Measurements from ENCODE around the gene MYLK. TPM values are rescaled to one million over a fixed set of nuclear protein-coding genes. Genes with fewer than 3 reads are reported as not detected.
A peak's percentile ranks its signal among the peaks of the same experiment; 100 is the strongest.
"Not testable (repeated sequence)": the region's sequence is repeated elsewhere in the genome, so short reads cannot be mapped to it uniquely, and the experiment has no call there.

Gene MYLK
- total RNA-seq, 1 donor from 2014 or later = 10.1 TPM

DNA sequence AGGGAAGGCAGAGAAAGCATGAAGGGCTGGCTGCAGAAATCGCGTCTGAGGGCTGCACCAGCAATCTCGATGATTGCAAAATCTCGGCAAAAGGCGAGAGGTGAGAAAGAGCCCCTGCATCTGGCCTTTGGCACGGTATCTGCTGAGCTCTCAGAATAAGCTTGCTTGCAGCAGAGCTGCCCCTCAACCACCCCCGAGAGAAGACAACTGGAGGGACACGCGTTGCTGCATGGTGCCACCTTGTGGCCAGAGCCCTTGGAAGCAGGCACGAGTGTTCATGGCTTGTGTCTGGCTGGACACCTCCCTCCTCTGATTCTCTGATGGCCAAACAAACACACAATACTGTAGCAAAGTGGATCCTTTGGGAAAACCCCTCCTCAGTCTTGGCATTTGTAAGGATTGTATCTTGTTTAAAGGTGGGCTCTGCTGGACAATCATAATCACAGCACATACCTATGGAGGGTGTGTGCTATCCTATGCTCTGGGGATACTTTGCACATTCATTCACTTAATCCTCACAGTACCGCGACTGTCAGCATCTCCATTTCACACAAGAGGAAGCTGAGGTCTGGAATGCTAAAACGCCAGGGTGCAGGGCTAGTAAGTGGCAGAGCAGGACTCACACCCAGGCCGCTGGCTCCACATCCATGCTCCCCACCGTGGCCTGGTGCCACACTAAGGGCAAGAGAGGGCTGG, 164.9 kb downstream of the MYLK start:
- DNase-seq (ENCODE audit: missing footprints) (peak; percentile 81), ATAC-seq (peak; percentile 78)
- intact Hi-C loops (cut with DNase I) = loop anchor here (1.0 kb wide), 1 partner anchor 67 kb away; no protein-coding TSS in a partner anchor

DNA sequence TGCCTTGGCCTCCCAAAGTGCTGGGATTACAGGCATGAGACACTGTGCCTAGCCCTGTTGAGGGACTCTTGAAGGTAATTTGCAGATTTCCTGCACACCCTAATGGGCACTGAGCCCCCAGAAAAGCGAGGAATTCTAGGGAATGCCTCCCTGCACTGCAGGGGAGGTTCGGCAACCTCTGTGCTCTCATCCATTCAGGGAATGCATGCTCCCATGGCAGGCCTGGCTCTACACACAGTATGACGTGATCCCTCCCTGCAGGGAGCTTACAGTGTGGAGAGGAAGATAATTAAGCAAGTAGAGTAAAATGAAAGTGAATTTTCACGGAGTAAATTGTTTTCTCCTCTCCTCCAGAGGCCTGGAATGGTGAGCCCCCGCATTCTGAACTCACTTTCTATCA, 166.0 kb downstream of the MYLK start:
- intact Hi-C loops (cut with DNase I) = no loop called here
- DNase-seq (ENCODE audit: missing footprints) (no peak), ATAC-seq (no peak)

DNA sequence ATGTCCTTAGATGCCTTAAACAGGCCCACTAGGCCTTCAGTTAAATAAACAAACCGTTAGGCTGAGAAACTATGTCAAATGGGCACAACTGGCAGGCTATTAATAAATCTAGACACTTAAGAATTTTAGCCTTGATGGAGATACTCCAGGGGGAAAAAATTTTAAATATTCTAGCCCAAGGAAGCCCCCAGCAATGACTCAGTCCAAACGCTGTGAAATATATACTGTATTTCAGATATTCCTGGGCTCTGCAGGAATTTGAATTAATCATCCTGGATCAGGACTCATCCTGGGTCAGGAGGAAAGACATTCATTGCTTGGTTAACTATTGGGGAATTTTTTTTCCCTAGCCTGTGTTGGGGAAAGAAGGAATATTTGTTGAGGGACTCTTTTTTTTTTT, 166.7 kb downstream of the MYLK start:
- ATAC-seq; intact Hi-C loops (cut with DNase I); DNase-seq (ENCODE audit: missing footprints): not testable (repeated sequence)

DNA sequence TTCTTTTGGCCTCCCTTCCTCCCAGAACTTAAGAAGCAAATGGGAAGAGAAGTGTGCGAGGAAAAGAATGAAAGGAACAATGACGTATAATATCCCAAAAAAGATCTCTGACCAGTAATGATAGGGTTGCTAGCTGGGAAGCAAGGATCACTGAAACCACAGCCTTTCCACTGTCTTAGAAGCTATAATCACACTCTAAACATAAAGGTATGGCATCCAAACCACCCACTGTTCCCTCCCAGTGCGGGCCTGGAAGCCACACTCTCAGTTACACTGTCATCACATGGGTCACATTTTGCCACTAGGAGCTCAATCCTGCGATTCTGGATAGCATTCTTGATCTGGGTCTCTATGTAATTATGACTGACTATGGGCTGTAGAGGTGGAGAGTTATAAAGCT, 167.7 kb downstream of the MYLK start:
- intact Hi-C loops (cut with DNase I) = no loop called here
- ATAC-seq (no peak), DNase-seq (ENCODE audit: missing footprints) (no peak)

DNA sequence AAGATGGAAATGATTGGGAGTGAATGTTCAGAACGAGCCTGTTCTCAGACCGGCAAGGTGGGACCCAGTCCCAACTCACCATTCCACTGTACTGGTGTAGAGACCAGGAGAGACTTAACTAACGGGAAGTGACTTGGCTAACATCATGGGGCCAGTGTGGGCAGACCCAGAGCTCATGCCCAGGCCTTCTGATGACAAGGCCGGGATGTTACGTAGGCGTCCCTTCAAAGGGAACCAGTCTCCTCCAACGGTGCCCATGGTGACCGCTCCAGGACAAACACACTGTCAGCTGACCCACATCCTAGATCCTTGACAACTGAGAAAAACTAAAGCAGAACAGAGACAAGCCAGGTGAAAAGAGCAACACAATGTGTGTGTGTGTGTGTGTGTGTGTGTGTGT, 170.9 kb downstream of the MYLK start:
- ATAC-seq (peak; percentile 74), DNase-seq (ENCODE audit: missing footprints) (no peak)
- intact Hi-C loops (cut with DNase I) = no loop called here

DNA sequence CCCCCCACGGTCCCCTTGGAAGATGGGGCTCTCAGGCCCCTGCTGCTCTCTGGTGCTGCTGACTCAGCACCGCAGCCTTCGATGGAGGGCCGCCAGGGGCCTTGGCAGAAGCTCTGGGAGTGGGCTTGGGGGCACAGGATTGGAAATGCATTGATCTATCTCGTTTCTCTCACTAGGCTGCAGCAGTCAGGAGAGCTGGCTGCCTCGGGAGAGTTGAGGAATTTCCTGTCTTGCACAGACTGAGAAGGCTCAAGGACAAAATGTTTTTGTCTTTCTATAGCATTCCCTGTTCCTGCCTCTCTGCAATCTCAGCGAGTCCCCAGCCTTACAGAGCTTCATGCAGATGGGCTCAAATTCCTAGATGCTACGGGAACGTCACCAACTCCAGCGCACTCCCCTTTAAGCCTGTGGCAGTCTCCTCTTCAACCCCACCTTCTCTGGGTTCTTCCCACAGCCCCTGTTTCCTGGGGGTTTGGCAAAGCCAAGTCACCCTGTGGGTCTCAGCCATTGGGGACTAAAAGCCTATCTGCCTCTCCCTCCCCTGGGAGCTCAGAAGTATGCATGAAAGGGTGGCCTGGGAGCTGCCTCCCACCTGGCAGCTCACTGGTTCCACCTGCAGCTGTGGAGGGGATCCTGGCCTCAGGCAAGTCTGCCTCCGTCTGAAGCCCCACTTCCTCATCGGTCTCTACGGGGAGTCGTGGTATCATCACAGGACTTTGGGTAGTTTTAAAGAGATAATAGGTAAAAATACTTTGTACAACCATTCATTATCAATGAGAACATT, 171.9 kb downstream of the MYLK start:
- intact Hi-C loops (cut with DNase I) = no loop called here
- ATAC-seq (peak; percentile 31), DNase-seq (ENCODE audit: missing footprints) (no peak)

DNA sequence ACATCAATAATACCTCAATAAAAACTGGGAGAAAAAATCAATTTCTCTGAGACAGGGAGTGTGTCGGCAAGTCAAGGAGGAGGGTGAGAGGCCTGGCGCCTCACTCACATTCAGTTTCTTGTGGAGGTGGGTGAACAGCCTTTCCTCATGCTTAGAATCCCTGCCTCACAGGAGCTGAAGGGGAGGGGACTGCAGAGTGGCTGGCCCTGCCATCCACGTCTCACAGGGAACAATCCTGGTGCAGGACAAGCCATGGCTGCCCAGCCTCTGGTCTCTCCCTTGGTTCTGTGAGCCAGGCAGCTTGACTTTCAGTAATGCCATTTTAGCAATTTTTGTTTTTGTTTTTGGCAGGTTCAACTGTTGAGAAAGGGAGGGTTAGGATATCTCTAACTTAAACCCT, 172.8 kb downstream of the MYLK start:
- ATAC-seq (no peak), DNase-seq (ENCODE audit: missing footprints) (no peak)
- intact Hi-C loops (cut with DNase I) = no loop called here

DNA sequence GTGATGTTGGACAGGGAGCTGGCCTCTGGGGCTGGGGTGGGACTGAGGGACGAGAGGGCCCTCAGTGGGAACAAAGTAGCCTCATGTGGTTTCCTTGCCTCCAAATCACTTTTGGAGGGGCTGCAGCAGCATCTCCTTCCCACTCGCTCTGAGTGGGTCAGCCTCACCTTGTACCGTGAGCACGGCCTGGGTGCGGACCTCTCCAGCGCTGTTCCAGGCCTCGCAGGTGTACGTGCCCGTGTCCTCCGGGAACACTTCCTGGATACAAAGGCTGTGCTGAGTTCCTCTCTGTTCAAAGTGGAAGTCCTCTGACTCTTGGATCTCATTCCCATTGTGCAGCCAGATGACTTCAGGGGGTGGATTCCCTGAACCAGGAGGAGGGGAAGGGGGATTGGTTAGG, 175.6 kb downstream of the MYLK start:
- intact Hi-C loops (cut with DNase I) = no loop called here
- ATAC-seq = no peak

DNA sequence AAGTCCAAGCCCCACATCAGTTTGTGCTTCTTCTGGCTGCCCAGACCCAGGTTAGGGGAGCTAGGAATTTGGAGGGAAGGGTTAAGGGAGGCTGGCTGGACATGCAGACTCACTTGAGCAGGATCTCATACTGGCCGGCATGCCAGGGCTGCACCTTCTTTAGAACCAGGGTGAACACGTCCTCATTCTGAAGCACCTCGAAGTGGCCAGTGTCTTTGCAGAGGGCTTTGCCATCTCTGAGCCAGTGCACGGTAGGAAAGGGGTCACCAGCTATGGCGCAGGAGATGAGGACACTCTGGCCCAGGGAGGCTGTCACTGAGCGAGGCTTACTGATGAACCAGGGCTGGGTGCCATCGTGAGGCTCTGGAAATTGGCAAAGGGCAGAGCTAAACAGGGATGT, 176.5 kb downstream of the MYLK start:
- intact Hi-C loops (cut with DNase I); ATAC-seq; DNase-seq (ENCODE audit: missing footprints): not testable (repeated sequence)

More for the DNA sequence above, 175.6 kb downstream of the MYLK start:
- no peak for DNase-seq (ENCODE audit: missing footprints)

DNA sequence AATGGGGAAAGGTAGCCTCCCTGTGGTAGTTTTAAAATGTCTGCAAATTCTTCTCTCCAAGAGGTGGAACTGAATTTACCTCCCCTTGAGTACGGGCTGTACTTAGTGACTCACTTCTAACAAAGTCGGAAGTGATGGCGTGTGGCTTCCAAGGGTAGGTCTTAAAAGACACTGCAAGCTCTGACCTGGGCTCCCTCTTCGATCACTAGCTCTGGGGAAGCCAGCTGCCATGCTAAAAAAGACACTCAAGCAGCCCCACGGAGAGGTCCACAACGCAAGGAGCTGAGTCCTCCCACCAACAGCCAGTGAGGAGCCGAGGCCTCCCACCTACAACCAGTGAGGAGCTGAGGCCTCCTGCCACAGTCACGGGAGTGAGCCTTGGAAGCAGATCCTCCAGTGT, 177.3 kb downstream of the MYLK start:
- no peak for ATAC-seq
- intact Hi-C loops (cut with DNase I) = no loop called here

DNA sequence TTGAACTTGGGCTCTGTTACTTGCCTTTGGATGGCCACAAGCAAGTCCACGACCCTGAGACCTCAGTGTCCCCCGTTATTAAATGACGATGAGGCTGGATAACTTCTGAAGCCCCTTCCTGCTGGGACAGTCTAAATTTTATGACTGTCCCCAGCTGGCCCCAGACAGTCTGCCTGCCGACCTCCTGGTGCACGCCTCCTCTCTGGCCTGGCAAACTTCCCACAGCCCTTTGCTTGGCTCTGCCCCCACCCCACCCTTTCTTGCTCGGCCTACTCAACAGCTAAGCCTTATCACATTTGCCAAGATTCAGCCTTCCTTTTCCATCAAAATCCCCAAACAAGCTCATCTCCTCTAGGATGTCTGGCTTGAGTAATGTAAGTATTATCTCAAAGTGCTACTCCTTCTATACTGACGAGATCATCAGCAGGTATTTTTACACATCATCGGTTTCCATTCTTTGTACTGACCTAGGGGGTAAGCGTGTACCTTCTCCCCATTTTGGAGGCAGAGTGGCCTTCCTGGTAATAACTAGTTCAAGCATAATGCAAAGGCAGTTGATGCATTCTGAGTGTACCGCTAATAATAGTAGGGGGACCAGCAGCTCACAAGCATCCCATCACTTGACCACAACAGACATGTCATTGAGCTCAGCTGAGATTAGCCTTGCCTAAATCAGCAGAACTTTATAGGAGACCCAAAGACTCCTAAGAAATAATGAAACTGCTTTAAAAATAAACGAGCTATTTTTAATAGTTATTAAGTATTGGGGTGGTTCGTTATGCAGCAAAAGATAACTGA, 178.4 kb downstream of the MYLK start:
- no peak for ATAC-seq
- no peak for DNase-seq (ENCODE audit: missing footprints)
- intact Hi-C loops (cut with DNase I) = no loop called here

More for the DNA sequence above, 177.3 kb downstream of the MYLK start:
- DNase-seq (ENCODE audit: missing footprints) = no peak

DNA sequence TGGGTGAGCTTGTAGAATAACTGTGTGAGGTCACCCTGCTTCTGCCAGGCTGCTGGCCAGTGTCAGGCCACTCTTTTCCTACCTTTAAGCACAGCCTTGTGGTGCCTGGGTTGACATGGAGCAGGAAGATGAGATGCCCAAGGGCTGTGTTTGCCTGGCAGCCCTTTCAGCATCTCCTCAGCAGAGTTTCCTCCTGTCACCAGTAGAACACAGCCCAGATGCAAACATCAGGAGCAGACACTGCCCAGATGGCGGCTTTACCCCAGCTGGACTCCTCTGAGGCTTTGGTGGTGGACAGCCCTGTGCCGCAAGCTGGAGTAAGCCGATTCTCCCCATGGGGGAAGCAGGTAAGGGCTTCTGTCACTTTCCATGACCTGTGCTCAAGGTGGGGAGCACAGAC, 180.5 kb downstream of the MYLK start:
- DNase-seq (ENCODE audit: missing footprints); intact Hi-C loops (cut with DNase I); ATAC-seq: not testable (repeated sequence)

DNA sequence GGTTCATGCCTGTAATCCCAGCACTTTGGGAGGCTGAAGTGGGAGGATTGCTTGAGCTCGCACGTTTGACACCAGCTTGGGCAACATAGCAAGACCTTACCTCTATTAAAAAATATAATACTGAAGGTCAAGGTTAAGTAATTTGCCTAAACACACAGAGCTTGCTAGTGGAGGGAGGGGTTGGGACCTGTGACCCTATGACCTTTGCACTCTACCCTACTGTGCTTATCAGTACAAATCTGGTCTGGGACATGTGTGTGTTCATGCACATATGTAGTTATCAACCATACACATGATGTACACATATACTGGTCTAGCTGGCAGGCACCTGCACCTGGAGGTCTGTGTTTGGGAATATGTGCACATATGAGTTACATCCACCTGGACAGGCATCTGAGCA, 181.4 kb downstream of the MYLK start:
- ATAC-seq (no peak), DNase-seq (ENCODE audit: missing footprints) (no peak)
- intact Hi-C loops (cut with DNase I) = loop anchor here (1.0 kb wide), 1 partner anchor 50 kb away; no protein-coding TSS in a partner anchor

DNA sequence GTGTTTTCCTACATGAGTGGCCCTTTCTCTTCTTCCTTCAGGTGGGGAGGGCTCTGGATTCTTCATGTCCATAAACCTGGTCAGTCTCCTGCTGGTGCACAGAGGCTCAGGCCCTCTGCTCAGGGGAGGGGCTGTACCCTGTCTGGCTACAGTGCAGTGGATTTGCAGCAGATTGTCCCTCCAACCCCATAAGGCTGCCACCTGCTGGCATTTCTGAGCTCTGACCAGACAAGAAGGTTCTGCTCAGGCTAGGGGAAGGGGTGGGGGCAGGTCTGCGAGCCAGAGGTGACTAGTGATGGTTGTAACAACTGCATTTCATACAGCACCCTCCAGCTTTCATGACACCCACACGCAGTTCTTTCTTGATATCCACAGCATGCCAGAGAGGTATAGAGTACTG, 182.1 kb downstream of the MYLK start:
- intact Hi-C loops (cut with DNase I) = loop anchor here (1.0 kb wide), 1 partner anchor 50 kb away; no protein-coding TSS in a partner anchor
- DNase-seq (ENCODE audit: missing footprints) = not testable (repeated sequence)
- peak; percentile 67 for ATAC-seq

DNA sequence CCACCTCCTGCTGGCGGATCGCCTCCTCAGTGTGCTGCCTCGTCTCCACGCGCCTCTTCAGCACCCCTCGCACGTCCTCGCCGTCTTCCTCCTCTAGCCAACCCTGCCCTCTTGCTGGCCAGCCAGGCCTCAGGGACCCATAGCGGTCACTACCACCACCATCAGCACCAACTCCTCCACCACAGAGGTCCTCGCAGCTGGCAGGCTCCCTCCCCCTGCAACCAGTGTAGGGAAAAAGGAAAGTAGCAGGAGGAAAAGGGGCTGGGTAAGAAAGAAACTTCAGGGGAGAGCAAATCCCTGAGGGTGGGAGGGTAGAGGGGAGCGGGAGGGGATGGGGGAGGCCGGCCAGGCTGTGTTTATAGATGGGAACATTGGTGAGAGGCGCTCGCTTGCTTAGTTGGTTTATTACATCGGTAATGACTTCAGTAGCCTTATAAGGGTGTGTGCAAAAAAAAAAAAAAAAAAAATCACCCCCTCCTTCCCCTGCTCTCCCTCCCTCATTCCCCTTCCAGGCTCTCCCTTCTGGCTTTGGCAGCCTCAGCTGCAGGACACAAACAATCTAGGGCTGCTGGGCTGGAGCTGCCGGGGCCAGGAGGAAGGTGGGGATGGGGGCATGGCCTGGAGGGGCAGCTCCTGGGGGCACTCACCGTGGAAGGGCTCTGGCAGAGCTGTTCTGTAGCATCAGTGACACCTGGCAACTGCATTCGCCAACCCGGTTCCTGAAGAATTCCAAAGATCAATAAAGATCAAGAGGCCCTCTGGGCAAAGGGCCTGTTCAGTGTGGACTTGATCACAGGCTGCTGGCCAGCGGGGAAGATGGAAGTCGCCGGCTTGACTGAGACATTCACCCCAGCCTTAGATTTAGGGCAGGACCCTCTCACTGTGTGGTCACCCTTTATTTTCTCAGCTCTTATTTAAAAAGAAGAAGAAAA, 183.1 kb downstream of the MYLK start:
- DNase-seq (ENCODE audit: missing footprints) = no peak
- intact Hi-C loops (cut with DNase I) = no loop called here
- ATAC-seq = peak; percentile 32

DNA sequence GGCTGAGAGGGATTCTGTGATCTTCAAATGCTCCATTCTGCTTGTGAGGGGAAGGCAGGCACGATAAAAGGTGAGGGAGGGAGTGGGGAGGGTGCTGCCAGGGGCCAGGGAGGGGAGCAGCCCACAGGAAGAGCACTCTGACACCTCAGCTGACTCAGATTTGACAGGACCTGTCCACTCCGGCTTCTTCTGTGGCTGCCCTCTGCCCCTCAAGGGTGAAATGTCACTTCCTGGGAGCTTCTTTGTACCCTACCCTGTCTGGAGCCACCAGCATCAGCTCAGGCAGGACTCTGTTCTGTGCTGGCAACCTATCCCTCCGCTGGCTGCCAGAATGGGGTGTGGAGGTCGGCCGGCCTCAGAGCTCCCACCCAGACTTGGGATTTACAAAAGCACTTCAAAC, 185.3 kb downstream of the MYLK start:
- ATAC-seq (no peak), DNase-seq (ENCODE audit: missing footprints) (no peak)
- intact Hi-C loops (cut with DNase I) = no loop called here

DNA sequence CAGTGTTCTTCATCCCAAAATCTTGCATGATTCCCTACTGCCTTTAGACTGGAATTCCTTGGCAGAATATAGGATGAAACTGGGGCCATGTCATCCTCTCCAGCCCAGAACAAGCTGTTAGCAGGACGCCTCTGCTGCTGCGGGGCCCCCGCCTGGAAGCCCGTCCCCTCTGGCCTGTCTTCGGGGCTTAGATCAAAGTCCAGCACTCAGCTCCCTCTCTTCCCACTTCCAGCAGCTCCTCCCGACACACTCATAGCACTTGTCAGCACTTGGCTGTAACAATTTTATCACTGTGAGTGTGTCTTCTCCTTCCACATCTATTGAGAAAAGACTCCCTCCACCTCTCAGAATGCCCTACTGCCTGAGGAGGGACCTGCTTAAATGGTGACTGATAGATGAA, 187.3 kb downstream of the MYLK start:
- intact Hi-C loops (cut with DNase I) = no loop called here
- DNase-seq (ENCODE audit: missing footprints) (no peak), ATAC-seq (no peak)
